HG03045 (cell line): ENCODE results near the gene LARP4.
"Not testable (repeated sequence)": the region's sequence is repeated elsewhere in the genome, so short reads cannot be mapped to it uniquely, and the experiment has no call there.

ENCODE experiments used
- ATAC-seq: cut with Tn5 transposase; IDR thresholded peaks from one replicate; pipeline ENCODE4 v1.9.1; 2021; ENCODE audit warnings: mild to moderate bottlenecking, moderate library complexity; ENCODE audit not compliant: unreplicated experiment

Gene LARP4

DNA sequence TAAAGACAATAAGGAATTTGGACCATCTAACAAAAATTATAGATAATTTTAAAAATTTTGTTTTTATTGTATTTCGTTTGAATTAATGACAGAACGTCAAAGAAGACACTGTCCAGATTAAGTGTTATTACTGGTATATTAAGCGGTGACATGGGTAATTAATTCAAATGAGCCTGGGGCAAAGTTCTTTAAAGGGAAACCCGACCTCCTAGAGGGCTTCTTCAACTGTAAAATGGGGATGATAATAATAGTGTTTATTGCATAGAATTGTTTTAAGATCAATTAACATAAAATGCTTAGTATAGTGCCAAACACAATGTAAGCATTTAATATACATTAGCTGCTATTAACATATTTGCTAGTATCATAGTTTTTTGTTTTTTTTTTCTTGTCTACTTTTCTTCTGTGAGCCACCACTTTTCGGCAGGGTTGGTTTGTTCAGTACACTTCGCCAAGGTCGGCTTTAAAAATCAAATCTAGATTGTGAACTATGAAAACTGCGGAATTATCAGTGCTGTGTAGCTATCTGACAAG lies 514 bp upstream of the LARP4 start:
- ATAC-seq: peak; percentile 4

- ATAC-seq: no peak
Observed at GRCh38 chr12:50401500-50402081, 906 bp downstream of the LARP4 start.

DNA sequence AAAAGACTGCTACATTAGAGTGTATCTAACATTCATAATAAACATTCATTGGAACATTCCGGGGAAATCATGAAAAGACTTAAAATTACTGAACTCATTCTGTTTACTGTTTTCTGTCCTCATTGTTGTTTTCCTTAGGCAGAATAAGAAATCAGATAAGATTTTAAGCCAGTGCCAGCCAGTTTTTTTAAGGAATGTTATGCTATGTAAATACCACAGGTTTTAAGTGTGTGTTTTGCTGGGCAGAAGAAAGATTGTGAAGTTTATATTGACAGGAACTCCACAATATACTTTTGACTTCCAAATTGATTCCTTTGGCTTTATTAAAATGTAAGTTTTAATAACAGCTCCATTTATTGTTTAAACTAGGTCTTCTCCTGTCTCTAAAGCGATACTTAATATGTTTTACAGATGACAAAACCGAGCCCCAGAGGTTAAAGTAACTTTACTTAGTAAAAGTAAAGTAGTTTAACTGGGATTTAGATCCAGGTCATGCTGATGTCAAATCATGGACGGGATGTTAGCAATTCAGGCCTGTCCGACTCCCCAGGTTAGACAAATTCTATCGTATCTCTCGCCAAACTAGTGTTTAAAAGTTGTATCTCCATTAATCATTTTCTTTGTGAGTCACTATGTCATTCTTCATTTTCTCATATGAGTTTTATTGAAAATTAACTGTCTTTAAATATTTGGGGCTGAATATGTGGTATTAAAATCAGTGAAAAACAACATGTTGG lies 1.7 kb downstream of the LARP4 start:
- no peak for ATAC-seq

GRCh38 chr12:50403001-50403440 lies 2.3 kb downstream of the LARP4 start:
- ATAC-seq: no peak

DNA sequence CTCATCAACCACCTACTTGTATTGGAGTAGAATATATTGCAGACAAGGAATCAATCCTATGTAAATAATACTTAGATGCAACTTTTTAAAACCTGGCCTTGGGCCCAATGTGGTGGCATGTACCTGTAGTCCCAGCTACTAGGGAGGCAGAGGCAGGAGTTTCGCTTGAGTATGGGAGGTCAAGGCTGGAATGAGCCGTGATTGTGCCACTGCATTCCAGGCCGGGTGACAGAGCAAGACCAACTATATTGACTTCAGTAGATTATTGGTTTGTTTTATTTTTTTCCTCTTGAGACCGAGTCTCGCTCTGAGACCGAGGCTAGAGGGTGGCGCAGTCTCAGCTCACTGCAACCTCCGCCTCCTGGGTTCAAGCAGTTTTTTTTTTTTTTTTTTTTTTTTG lies 3.6 kb downstream of the LARP4 start:
- ATAC-seq: no peak

DNA sequence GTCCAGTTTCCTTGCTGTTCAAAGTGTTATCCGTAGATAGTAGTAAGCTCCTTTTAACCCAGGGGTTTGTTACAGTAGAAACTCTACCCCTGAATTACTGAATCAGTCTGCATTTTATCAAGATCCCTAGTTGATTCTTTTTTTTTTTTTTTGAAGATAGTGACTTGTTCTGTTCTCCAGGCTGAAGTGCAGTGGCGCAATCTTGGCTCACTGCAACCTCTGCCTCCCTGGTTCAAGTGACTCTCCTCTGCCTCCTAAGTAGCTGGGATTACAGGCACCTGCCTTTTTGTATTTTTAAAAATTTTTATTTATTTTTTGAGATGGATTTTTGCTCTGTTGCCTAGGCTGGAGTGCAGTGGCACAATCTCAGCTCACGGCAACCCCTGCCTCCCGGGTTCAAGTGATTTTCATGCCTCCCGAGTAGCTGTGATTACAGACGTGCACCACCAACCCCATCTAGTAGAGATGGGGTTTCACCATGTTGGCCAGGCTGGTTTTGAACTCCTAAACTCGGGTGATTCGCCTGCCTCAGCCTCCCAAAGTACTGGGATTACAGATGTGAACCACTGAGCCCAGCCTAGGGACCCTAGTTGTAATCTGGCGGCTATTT lies 10.5 kb downstream of the LARP4 start:
- no peak for ATAC-seq

- ATAC-seq: no peak
Observed at GRCh38 chr12:50415899-50416479, 15.3 kb downstream of the LARP4 start.

DNA sequence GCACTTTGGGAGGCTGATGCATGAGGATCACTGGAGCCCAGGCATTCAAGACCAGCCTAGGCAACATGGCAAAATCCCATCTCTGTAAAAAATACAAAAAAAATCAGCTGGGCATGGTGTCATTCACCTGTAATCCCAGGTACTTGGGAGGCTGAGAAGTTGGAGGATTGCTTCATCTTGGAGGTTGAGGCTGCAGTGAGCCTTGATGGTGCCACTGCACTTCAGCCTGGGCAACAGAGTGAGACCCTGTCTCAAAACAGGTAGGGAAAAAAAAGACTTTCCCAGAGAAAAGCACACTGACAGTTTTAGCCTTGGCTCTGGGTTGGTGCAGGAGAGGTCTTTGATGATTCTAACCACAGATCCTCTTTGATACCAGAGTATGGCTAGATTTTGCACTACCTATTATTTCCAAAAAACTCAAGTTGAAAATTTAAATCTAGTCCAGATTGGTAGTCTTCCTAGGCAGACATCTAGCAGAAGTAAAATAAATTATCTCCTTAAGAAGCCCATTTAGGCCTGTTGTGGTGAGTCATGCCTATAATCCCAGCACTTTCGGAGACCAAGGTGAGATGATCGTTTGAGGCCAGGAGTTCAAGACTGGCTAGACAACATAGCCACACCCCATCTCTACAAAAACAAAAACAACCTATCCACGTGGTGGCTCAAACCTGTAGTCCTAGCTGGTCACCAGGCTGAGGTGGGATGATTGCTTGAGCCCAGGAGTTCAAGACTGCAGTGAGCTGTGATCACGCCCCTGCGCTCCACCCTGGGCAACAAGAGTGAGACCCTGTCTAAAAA lies 18.6 kb downstream of the LARP4 start:
- no peak for ATAC-seq

DNA sequence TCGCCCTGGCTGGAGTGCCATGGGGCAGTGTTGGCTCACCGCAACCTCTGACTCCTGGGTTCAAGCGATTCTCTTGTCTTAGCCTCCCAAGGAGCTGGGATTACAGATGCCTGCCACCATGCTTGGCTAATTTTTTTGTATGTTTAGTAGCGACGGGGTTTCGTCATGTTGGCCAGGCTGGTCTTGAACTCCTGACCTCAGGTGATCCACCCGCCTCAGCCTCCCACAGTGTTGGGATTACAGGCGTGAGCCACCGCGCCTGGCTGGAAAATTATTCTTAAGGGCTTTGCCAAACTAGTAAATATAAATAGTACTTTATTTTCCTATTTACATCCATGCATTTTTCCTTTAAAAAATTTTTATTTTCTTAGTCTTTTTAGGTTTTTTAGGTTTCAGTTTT lies 22.2 kb downstream of the LARP4 start:
- ATAC-seq: not testable (repeated sequence)

DNA sequence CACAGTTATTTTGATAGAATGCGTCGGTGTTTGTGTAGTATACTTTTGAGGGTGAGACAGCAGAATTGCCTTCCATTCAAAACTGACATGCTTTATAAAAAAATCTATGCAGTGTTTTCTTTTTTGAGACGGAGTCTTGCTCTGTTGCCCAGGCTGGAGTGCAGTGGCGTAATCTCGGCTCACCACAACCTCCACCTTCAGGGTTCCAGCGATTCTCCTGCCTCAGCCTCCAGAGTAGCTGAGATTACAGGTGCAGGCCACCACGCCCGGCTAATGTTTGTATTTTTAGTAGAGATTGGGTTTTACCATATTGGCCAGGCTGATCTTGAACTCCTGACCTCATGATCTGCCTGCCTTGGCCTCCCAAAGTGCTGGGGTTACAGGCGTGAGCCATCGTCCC lies 22.7 kb downstream of the LARP4 start:
- ATAC-seq: not testable (repeated sequence)

DNA sequence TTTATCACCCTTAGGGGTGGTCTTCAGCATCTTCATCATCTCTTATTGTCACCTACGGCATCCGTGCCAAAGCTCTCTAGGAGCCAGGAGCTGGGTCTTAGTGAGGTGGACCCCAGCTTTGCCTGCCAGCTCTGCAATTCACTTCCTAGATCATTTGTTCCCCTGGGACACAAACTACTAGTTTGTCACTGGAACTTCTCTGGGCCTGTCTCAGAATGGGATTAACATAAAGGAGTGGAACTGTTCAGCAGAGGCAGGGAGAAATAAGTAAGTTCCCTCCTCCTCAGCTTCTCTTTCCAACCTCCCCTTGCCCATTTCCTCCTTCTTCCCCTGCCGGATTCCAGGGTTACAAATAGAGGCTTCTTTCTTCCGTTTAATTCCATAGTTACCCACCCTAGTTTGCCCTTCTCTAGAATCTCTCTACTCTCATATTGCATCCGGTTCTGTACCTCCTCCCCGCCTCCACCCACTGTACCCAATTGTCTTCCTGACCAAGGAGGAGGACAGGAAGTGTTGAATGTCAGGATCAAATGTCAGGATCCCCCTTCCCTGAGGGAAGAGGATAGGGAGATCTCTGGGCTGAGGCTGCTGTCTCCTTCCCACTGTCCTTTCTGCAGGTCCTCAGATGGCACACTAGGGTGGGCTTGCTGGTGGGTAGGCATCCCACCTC lies 25.0 kb downstream of the LARP4 start:
- ATAC-seq: no peak

GRCh38 chr12:50431656-50432055 lies 31.0 kb downstream of the LARP4 start:
- ATAC-seq: not testable (repeated sequence)

DNA sequence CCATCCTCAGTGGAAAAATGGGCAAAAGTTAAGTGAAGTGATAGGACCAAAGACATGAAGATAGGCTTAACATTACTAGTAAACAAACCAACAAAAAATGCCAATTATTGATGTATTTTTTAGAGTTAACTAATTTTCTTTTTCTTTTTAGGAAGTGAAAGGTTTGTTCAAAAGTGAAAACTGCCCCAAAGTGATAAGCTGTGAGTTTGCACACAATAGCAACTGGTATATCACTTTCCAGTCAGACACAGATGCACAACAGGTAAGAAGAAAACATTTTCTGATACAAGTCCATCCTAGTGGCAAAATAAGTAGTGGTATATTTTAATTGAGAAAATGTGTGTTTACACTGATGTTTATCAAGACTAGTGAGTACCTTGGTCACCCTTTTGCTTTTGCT lies 39.6 kb downstream of the LARP4 start:
- ATAC-seq: no peak

DNA sequence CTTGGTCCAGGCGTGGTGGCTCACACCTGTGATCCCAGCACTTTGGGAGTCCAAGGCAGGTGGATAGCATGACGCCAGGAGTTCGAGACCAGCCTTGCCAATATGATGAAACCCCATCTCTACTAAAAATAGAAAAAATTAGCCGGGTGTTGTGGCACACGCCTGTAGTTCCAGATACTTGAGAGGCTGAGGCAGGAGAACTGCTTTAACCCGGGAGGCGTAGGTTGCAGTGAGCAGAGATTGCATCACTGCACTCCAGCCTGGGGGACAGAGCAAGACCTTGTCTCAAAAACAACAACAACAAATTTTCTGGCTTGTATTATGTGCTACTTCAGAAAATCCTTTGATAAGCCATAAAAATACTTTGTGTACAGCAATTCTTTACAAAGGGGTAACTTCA lies 41.1 kb downstream of the LARP4 start:
- no peak for ATAC-seq

DNA sequence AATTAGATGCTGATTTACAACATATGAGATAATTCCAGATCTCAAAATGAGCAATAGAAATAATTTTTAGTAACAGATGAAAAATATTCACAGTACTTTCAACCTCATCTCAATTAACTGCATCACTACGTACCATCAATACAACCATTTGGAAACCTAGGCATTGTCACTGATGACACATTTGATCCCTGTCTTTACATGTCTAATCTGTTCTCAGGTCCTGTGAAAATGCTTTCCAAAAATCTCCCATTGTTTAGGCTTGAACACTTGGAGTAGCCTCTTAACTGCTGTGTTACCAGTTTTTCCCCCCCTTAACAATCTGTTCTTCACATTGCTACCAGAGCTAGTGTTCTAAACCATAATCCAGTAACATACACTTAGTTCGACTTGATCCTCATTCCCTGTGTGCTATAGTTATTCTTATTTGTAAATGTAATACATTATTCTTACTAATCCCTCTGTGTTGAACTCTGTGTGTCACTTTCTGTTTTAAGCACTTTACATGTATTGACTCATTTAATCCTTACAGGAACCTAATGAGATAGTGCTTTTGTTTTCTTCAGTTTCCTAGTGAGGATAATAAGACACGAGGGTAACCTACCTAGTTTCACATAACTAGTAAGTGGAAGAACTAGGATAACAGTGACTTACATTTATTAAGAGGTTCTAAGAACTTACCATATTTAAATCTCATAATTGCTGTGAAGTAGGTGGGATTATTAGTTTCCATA lies 41.7 kb downstream of the LARP4 start:
- no peak for ATAC-seq

DNA sequence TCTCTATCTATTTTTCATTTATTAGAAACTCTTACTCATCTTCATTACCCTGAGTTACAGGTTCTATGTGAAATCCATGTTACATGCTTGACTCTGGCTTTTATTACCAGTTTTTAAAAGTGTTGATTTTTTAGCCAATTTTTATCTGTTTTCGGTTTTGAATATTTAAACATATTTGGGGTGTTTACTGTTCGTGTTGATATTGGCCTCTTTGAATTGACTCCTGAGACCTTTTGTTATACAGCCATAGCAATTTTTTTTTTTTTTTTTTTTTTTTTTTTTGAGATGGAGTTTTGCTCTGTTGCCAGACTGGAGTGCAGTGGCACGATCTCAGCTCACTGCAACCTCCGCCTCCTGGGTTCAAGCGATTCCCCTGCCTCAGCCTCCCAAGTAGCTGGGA lies 49.0 kb downstream of the LARP4 start:
- ATAC-seq: not testable (repeated sequence)

GRCh38 chr12:50452795-50453194 lies 52.1 kb downstream of the LARP4 start:
- ATAC-seq: no peak

DNA sequence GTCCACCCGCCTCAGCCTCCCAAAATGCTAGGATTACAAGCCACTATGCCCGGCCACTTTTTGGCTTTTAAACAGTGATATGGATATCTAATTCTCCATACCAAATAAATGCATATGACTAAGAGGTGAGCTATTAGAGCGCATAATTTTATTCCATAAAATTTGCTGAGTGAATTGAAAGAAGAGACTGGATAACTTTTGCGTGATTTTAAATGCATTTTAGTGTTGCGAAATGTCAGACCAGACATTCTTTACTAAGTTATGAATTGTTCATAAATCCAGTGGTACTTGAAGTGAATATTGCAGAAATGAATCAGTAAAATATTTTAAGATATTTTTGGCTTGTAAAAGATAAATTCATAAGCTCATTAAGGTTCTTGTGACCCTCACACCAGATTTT lies 53.2 kb downstream of the LARP4 start:
- no peak for ATAC-seq

GRCh38 chr12:50458606-50459005 lies 57.9 kb downstream of the LARP4 start:
- ATAC-seq: no peak

GRCh38 chr12:50467439-50467838 lies 66.8 kb downstream of the LARP4 start:
- no peak for ATAC-seq
